Effector memory CD4-positive, alpha-beta T cell (primary cell): Measurements from ENCODE around the gene DDX39A.
"Not testable (repeated sequence)": the region's sequence is repeated elsewhere in the genome, so short reads cannot be mapped to it uniquely, and the experiment has no call there.

Source experiments
- DNase-seq, 3 donors: peaks; one replicate each; pipeline ENCODE4 v3.0.0-alpha.2; 2020
- H3K27ac ChIP-seq: 2 replicates; pipeline ENCODE4 v1.7.0; 2013; ENCODE audit warnings: mild to moderate bottlenecking, low read length, moderate library complexity; ENCODE audit not compliant: insufficient read depth, poor library complexity, severe bottlenecking
- H3K27me3 ChIP-seq: replicated peaks from 2 replicates; pipeline ENCODE4 v1.7.0; 2013; ENCODE audit warnings: mild to moderate bottlenecking, low read length; ENCODE audit not compliant: insufficient read depth, control insufficient read depth, poor library complexity, severe bottlenecking
- H3K36me3 ChIP-seq: 2 replicates; pipeline ENCODE4 v1.7.0; 2013; ENCODE audit warnings: mild to moderate bottlenecking, low read length, moderate library complexity; ENCODE audit not compliant: control insufficient read depth, insufficient read depth
- H3K4me1 ChIP-seq: 2 replicates; pipeline ENCODE4 v1.7.0; 2013; ENCODE audit warnings: low read length, mild to moderate bottlenecking; ENCODE audit not compliant: control insufficient read depth, insufficient read depth, poor library complexity, severe bottlenecking
- H3K4me3 ChIP-seq: 2 replicates; pipeline ENCODE4 v1.7.0; 2013; ENCODE audit warnings: low read length, low read depth, mild to moderate bottlenecking; ENCODE audit not compliant: insufficient read depth, poor library complexity, severe bottlenecking
- H3K9me3 ChIP-seq: 2 replicates; pipeline ENCODE4 v1.7.0; 2013; ENCODE audit warnings: mild to moderate bottlenecking, low read length, moderate library complexity; ENCODE audit not compliant: control insufficient read depth
- total RNA-seq, 3 donors: gene quantifications; one replicate each; lab custom pipeline; 2026; lab: John Stamatoyannopoulos, UW

DDX39A gene
- total RNA-seq: 179 to 583 (median 326) reads per million in 3 donors

GRCh38 chr19:14419106-14419813, at the start of gene DDX39A:
TSS of gene DDX39A (minus strand) at chr19:14419341. CDS start at chr19:14413220, 6,121 bp downstream.
- no peaks in the 10 kb centered on the region for H3K9me3 ChIP-seq
- peak; percentile 96 to 97 (median 97) for DNase-seq
- peak within 1 kb of the TSS; percentile 79 for H3K4me3 ChIP-seq
- H3K36me3 ChIP-seq: no peaks in the 10 kb centered on the region
- H3K4me1 ChIP-seq: peaks cover 32% of the 10 kb centered on the region
- H3K27ac ChIP-seq: peak within 1 kb of the TSS; percentile 95
- H3K27me3 ChIP-seq: no peaks in the 10 kb centered on the region

- Histone ChIP-seq H3K36me3 (peaks cover 59% of the 10 kb centered on the region), H3K27ac (no peak overlapping the region), H3K27me3 (peaks cover 5% of the 10 kb centered on the region), H3K4me3 (no peak overlapping the region), H3K4me1 (peaks cover 11% of the 10 kb centered on the region), H3K9me3 (no peaks in the 10 kb centered on the region)
- no peak for DNase-seq
Observed at GRCh38 chr19:14467816-14468215, 48.7 kb upstream of the DDX39A start.

- H3K36me3 ChIP-seq: peaks cover 63% of the 10 kb centered on the region
Observed at GRCh38 chr19:14467391-14467790, 48.2 kb upstream of the DDX39A start.

GRCh38 chr19:14463747-14464146, 44.6 kb upstream of the DDX39A start:
- Histone ChIP-seq H3K27ac (no peak overlapping the region), H3K27me3 (no peaks in the 10 kb centered on the region), H3K9me3 (no peaks in the 10 kb centered on the region), H3K4me1 (no peaks in the 10 kb centered on the region), H3K4me3 (no peak overlapping the region), H3K36me3 (peaks cover 69% of the 10 kb centered on the region)
- no peak for DNase-seq

More at GRCh38 chr19:14467391-14467790, 48.2 kb upstream of the DDX39A start:
- Histone ChIP-seq H3K4me3 (no peak overlapping the region), H3K27ac (no peak overlapping the region), H3K27me3 (peaks cover 1% of the 10 kb centered on the region), H3K4me1 (peaks cover 7% of the 10 kb centered on the region), H3K9me3 (no peaks in the 10 kb centered on the region)
- no peak for DNase-seq

GRCh38 chr19:14462401-14462800, 43.3 kb upstream of the DDX39A start:
- H3K36me3 ChIP-seq: peaks cover 73% of the 10 kb centered on the region
- DNase-seq, H3K4me3 ChIP-seq, H3K27ac ChIP-seq, H3K9me3 ChIP-seq, H3K4me1 ChIP-seq, H3K27me3 ChIP-seq: not testable (repeated sequence)

GRCh38 chr19:14460935-14461334, 41.8 kb upstream of the DDX39A start:
- Histone ChIP-seq H3K4me1 (no peaks in the 10 kb centered on the region), H3K4me3 (no peak overlapping the region), H3K27ac (no peak overlapping the region), H3K9me3 (no peaks in the 10 kb centered on the region), H3K27me3 (no peaks in the 10 kb centered on the region), H3K36me3 (peaks cover 62% of the 10 kb centered on the region)
- no peak for DNase-seq

GRCh38 chr19:14459703-14460102, 40.6 kb upstream of the DDX39A start:
- DNase-seq: no peak
- peaks cover 64% of the 10 kb centered on the region for H3K36me3 ChIP-seq
- no peak overlapping the region for H3K27ac ChIP-seq
- H3K9me3 ChIP-seq: no peaks in the 10 kb centered on the region
- no peak overlapping the region for H3K4me3 ChIP-seq
- no peaks in the 10 kb centered on the region for H3K27me3 ChIP-seq
- no peaks in the 10 kb centered on the region for H3K4me1 ChIP-seq

- not testable (repeated sequence) for H3K4me3 ChIP-seq, H3K4me1 ChIP-seq, H3K9me3 ChIP-seq, H3K27me3 ChIP-seq, H3K27ac ChIP-seq, DNase-seq
- peaks cover 67% of the 10 kb centered on the region for H3K36me3 ChIP-seq
Observed at GRCh38 chr19:14452303-14452702, 33.2 kb upstream of the DDX39A start.

GRCh38 chr19:14450876-14451275, 31.7 kb upstream of the DDX39A start:
- DNase-seq: no peak
- Histone ChIP-seq H3K36me3 (peaks cover 81% of the 10 kb centered on the region), H3K27ac (no peak overlapping the region), H3K4me1 (no peaks in the 10 kb centered on the region), H3K4me3 (no peak overlapping the region), H3K9me3 (no peaks in the 10 kb centered on the region), H3K27me3 (no peaks in the 10 kb centered on the region)

- H3K4me1 ChIP-seq: no peaks in the 10 kb centered on the region
- peak; percentile 43 to 55 (median 54) for DNase-seq
- no peaks in the 10 kb centered on the region for H3K9me3 ChIP-seq
- peaks cover 83% of the 10 kb centered on the region for H3K36me3 ChIP-seq
- no peak overlapping the region for H3K4me3 ChIP-seq
- no peaks in the 10 kb centered on the region for H3K27me3 ChIP-seq
- H3K27ac ChIP-seq: no peak overlapping the region
Observed at GRCh38 chr19:14450168-14450874, 31.2 kb upstream of the DDX39A start.
